Activated CD4-positive, alpha-beta T cell treated with anti-CD3 and anti-CD28 coated beads, Interleukin-2, amount 50 U/mL, for 48 hours (primary cell): ENCODE results near the gene ZC3H12D.

ENCODE experiments used
- DNase-seq, 2 experiments: peaks; one replicate each; pipeline ENCODE4 v3.0.0-alpha.2; 2020

ZC3H12D gene

GRCh38 chr6:149405823-149406765 lies 78.7 kb downstream of the ZC3H12D start:
- no peak for DNase-seq

- no peak for DNase-seq
These were observed 81.3 kb downstream of the ZC3H12D start for GRCh38 chr6:149403534-149403933.

GRCh38 chr6:149400050-149400449 lies 84.8 kb downstream of the ZC3H12D start, which contains the start of gene SUMO4:
Gene SUMO4, plus strand, starts transcription at chr6:149400262. Its CDS starts 130 bp downstream, at chr6:149400392.
- DNase-seq = no peak

- no peak for DNase-seq
These were observed 87.4 kb downstream of the ZC3H12D start for GRCh38 chr6:149397384-149397783.
